Stomach smooth muscle (tissue), 2 donors: ENCODE results near the gene BRK1.
"Not testable (repeated sequence)": the region's sequence is repeated elsewhere in the genome, so short reads cannot be mapped to it uniquely, and the experiment has no call there.

Experiments
- H3K27ac ChIP-seq: one replicate; pipeline ENCODE4 v1.7.0; 2013; ENCODE audit warnings: mild to moderate bottlenecking, low read length, inconsistent platforms
- H3K27me3 ChIP-seq, 2 donors: one replicate each; pipeline ENCODE4 v1.7.0; 2013; ENCODE audit warnings: low read length in 2 of 2; ENCODE audit not compliant: insufficient read depth in 2 of 2, control insufficient read depth in 1 of 2
- H3K36me3 ChIP-seq, 2 donors: one replicate each; pipeline ENCODE4 v1.7.0; 2013; ENCODE audit warnings: low read length in 2 of 2; ENCODE audit not compliant: control insufficient read depth in 2 of 2, insufficient read depth in 2 of 2
- H3K4me1 ChIP-seq: one replicate; pipeline ENCODE4 v1.7.0; 2013; ENCODE audit warnings: low read length; ENCODE audit not compliant: control insufficient read depth, insufficient read depth
- H3K4me3 ChIP-seq, 2 donors: one replicate each; pipeline ENCODE4 v1.7.0; 2013; ENCODE audit warnings: low read length in 2 of 2
- H3K9ac ChIP-seq, 2 donors: one replicate each; pipeline ENCODE4 v1.7.0; 2013; ENCODE audit warnings: low read length in 2 of 2, mild to moderate bottlenecking in 1 of 2
- H3K9me3 ChIP-seq, 2 donors: one replicate each; pipeline ENCODE4 v1.7.0; 2013; ENCODE audit warnings: low read length in 2 of 2; ENCODE audit not compliant: control insufficient read depth in 2 of 2
- donor health status: healthy.
- donor health status: Pancreatic carcinoma.

BRK1 gene

GRCh38 chr3:10115326-10116137 is at the start of gene BRK1:
Gene BRK1, plus strand, starts transcription at chr3:10115675. Its CDS starts 27 bp downstream, at chr3:10115702.
- Histone ChIP-seq H3K4me3 (peak within 1 kb of the TSS; percentile 89 to 99), H3K27me3 (no peaks in the 10 kb centered on the region), H3K9me3 (no peaks in the 10 kb centered on the region), H3K9ac (peak within 1 kb of the TSS; percentile 61 to 96), H3K36me3 (peaks cover 0 to 3% of the 10 kb centered on the region in 2 donors), H3K27ac (peak within 1 kb of the TSS; percentile 67), H3K4me1 (peaks cover 15% of the 10 kb centered on the region)

- H3K36me3 ChIP-seq, H3K9me3 ChIP-seq, H3K9ac ChIP-seq, H3K27ac ChIP-seq, H3K4me1 ChIP-seq, H3K4me3 ChIP-seq, H3K27me3 ChIP-seq: not testable (repeated sequence)
These were observed 45.4 kb upstream of the BRK1 start for GRCh38 chr3:10070077-10070476.

DNA sequence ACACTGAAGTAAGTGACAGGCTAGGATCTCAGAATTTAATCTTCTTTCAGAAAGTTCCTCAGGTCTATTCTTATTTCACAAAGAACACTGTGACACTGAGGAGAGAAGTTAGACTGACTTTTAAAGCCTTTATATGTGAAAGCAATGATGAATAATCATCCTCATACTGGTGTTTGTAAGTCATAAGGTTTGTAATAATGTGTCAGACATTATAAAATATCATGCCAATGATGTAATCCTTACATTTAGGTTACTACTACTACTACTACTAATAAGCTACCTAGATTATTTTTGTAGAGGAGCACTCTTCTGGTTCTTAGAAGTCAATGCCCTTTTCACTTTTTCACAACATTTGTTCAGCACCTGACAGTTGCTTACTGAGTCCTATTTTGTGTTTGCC is 40.8 kb upstream of the BRK1 start:
- no peaks in the 10 kb centered on the region for H3K9me3 ChIP-seq
- no peaks in the 10 kb centered on the region for H3K4me1 ChIP-seq
- no peak overlapping the region for H3K4me3 ChIP-seq
- H3K9ac ChIP-seq, result no peak overlapping the region
- H3K27ac ChIP-seq, result no peak overlapping the region
- no peaks in the 10 kb centered on the region for H3K36me3 ChIP-seq
- H3K27me3 ChIP-seq, result no peaks in the 10 kb centered on the region

DNA sequence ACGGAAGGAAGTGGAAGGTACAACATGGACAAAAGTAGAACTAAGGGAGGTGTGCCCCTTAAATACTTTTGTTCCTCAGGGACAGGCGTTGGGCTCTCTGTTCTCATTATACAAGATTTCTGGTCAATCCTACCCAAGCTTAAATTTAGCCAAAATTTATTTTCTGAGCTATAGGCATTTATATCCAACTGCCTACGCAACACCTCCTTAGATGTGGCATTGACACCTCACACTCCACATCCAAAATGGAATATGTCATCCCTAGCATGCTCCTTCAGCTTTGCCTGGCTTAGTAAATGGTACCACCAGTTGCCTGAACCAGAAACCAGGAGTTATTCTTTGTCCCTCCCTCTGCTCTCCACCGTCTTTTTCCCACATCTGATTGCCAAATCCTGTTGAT is 33.6 kb upstream of the BRK1 start:
- no peak overlapping the region for H3K4me3 ChIP-seq
- H3K9ac ChIP-seq, result no peak overlapping the region
- no peak overlapping the region for H3K27ac ChIP-seq
- H3K36me3 ChIP-seq, result no peaks in the 10 kb centered on the region
- no peaks in the 10 kb centered on the region for H3K27me3 ChIP-seq
- H3K4me1 ChIP-seq, result no peaks in the 10 kb centered on the region
- H3K9me3 ChIP-seq, result no peaks in the 10 kb centered on the region

GRCh38 chr3:10085738-10086137 is 29.7 kb upstream of the BRK1 start:
- H3K4me3 ChIP-seq, result no peak overlapping the region
- no peaks in the 10 kb centered on the region for H3K27me3 ChIP-seq
- H3K9ac ChIP-seq, result no peak overlapping the region
- H3K4me1 ChIP-seq, result no peaks in the 10 kb centered on the region
- H3K9me3 ChIP-seq, result no peaks in the 10 kb centered on the region
- H3K27ac ChIP-seq, result no peak overlapping the region
- no peaks in the 10 kb centered on the region for H3K36me3 ChIP-seq

GRCh38 chr3:10088256-10088655 is 27.2 kb upstream of the BRK1 start:
- no peak overlapping the region for H3K9ac ChIP-seq
- H3K27me3 ChIP-seq, result no peaks in the 10 kb centered on the region
- no peaks in the 10 kb centered on the region for H3K9me3 ChIP-seq
- no peaks in the 10 kb centered on the region for H3K36me3 ChIP-seq
- H3K4me1 ChIP-seq, result no peaks in the 10 kb centered on the region
- H3K4me3 ChIP-seq, result no peak overlapping the region
- no peak overlapping the region for H3K27ac ChIP-seq

- Histone ChIP-seq H3K36me3 (no peaks in the 10 kb centered on the region), H3K4me1 (no peaks in the 10 kb centered on the region), H3K9ac (no peak overlapping the region), H3K27ac (no peak overlapping the region), H3K9me3 (no peaks in the 10 kb centered on the region), H3K4me3 (no peak overlapping the region), H3K27me3 (no peaks in the 10 kb centered on the region)
These were observed 25.3 kb upstream of the BRK1 start for GRCh38 chr3:10090179-10090578.

GRCh38 chr3:10090774-10091173 is 24.7 kb upstream of the BRK1 start:
- H3K27ac ChIP-seq, H3K4me1 ChIP-seq, H3K4me3 ChIP-seq, H3K9ac ChIP-seq, H3K36me3 ChIP-seq, H3K9me3 ChIP-seq, H3K27me3 ChIP-seq: not testable (repeated sequence)

DNA sequence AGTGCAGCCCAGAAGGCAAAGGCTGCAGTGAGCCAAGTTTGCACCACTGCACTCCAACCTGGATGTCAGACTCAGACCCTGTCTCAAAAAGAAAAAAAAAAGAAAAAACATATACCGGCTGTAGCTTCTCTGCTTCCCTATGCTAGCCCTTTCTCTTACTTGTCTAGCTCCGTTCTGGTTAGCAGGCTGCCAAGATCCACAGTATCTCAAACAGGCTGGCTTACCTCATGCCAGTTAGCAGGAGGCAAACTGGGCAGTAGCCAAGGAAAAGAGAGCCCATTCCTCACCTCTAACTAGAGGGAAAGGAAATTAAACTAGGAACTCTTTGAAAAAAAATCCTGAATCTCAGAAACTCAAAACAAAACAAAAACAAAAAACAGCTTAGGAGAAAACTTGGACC is 24.1 kb upstream of the BRK1 start:
- H3K36me3 ChIP-seq, H3K9me3 ChIP-seq, H3K27me3 ChIP-seq, H3K4me1 ChIP-seq, H3K4me3 ChIP-seq, H3K27ac ChIP-seq, H3K9ac ChIP-seq: not testable (repeated sequence)

GRCh38 chr3:10093678-10094077 is 21.8 kb upstream of the BRK1 start:
- no peak overlapping the region for H3K4me3 ChIP-seq
- no peaks in the 10 kb centered on the region for H3K9me3 ChIP-seq
- no peaks in the 10 kb centered on the region for H3K27me3 ChIP-seq
- H3K27ac ChIP-seq, result no peak overlapping the region
- H3K4me1 ChIP-seq, result no peaks in the 10 kb centered on the region
- no peaks in the 10 kb centered on the region for H3K36me3 ChIP-seq
- no peak overlapping the region for H3K9ac ChIP-seq

DNA sequence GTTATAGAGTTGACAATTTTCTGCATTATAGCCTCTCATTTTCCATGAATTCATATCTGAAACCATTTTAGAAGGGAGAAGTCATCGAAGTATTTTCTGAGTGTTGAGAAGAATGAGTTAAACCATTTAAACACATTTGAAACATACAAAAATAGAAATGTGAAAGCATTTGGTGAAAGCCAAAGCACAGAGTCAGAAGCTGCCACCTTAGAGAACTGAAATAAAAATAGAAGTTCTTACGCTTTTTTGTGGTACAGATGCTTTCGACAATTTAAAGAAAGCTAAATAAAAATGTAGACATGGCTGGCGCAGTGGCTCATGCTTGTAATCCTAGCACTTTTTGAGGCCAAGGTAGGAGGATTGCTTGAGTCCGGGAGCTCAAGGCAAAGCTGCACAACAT is 16.4 kb upstream of the BRK1 start:
- Histone ChIP-seq H3K27me3 (no peaks in the 10 kb centered on the region), H3K4me1 (no peaks in the 10 kb centered on the region), H3K9ac (no peak overlapping the region), H3K4me3 (no peak overlapping the region), H3K27ac (no peak overlapping the region), H3K36me3 (no peaks in the 10 kb centered on the region), H3K9me3 (no peaks in the 10 kb centered on the region)
